ENCODE data around the gene TF. TPM values are rescaled to one million over a fixed set of nuclear protein-coding genes. Genes with fewer than 3 reads are reported as not detected.

Gene TF
- total RNA-seq, 1 donor from 2014 or later: 40.6 TPM

- ATAC-seq: no peak
- intact Hi-C loops (cut with DNase I): no loop called here
- DNase-seq (ENCODE audit: low spot score): no peak
Observed at GRCh38 chr3:133744241-133744640, 2.0 kb upstream of the TF start.

- DNase-seq (ENCODE audit: low spot score): no peak
- no peak for ATAC-seq
- intact Hi-C loops (cut with DNase I): no loop called here
Observed at GRCh38 chr3:133745108-133745507, 1.1 kb upstream of the TF start.

- intact Hi-C loops (cut with DNase I): no loop called here
- no peak for DNase-seq (ENCODE audit: low spot score)
- no peak for ATAC-seq
Observed at GRCh38 chr3:133746712-133747066, 496 bp downstream of the TF start.

GRCh38 chr3:133747373-133747772 lies 1.2 kb downstream of the TF start:
- ATAC-seq: no peak
- no peak for DNase-seq (ENCODE audit: low spot score)
- intact Hi-C loops (cut with DNase I): no loop called here

GRCh38 chr3:133747907-133748639 lies 1.9 kb downstream of the TF start:
- DNase-seq (ENCODE audit: low spot score) (no peak), ATAC-seq (no peak)
- intact Hi-C loops (cut with DNase I): no loop called here

DNA sequence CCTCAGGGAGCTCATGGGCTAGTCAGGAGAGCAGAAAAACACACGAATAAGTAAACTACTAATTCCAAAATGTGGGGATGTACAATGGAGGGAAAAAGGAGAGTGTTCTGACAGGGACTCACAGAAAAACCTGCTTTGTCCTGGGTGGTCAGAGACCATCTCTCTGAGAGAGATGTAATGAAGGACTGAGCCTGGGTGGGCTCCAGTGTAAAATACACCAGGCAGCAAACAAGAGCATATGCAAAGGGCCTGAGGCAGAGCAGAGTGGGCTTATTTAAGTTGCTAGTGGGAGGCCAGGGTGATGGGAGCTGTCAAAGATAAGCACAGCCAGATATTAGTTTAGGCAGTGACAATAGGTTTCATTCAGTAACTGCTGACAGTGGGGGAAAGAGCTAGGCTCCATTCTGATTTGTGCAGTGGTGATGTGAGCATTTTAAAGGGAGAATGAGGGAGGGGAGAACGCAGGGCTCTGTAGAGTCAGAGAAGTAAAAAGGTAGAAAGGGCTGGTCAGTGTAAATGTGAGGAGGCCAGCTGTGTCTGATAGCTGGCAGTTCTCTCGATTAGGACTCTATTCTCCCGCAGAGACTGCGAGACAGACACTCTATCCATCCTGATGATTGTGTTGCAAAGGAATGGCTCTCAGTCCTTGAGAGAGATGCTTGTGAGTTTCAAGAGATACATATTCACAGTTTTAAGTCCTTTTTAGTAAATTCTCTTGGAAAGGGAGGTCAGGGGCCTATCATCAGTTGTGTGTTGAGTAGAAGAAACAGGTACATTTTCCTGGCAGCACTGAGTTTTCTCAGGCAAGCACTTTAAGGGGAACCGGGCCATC lies 3.5 kb downstream of the TF start:
- ATAC-seq (no peak), DNase-seq (ENCODE audit: low spot score) (no peak)
- intact Hi-C loops (cut with DNase I): no loop called here

- ATAC-seq (no peak), DNase-seq (ENCODE audit: low spot score) (no peak)
- intact Hi-C loops (cut with DNase I): no loop called here
Observed at GRCh38 chr3:133750259-133750656, 4.1 kb downstream of the TF start.

- intact Hi-C loops (cut with DNase I): no loop called here
- no peak for DNase-seq (ENCODE audit: low spot score)
- ATAC-seq: no peak
Observed at GRCh38 chr3:133753107-133753778, 7.0 kb downstream of the TF start.

DNA sequence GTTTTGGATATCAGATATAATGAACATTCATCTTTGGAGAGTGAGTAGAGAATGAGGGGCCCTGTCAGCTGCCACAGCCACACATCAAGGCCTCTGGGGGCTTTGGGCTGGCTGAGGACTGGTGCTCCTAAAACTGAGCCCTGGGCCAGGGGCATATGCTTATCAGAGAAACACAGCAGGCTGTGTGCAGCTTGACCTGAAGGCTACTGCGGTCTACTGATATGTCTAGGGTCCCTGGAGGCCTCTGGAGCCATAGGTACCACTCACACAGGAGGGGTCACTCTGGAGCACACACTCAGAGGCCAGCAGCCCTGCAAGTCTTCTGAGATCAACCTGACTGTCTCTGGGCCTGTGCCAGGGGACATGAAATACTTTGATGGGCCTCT lies 7.6 kb downstream of the TF start:
- ATAC-seq (no peak), DNase-seq (ENCODE audit: low spot score) (no peak)
- intact Hi-C loops (cut with DNase I): no loop called here

DNA sequence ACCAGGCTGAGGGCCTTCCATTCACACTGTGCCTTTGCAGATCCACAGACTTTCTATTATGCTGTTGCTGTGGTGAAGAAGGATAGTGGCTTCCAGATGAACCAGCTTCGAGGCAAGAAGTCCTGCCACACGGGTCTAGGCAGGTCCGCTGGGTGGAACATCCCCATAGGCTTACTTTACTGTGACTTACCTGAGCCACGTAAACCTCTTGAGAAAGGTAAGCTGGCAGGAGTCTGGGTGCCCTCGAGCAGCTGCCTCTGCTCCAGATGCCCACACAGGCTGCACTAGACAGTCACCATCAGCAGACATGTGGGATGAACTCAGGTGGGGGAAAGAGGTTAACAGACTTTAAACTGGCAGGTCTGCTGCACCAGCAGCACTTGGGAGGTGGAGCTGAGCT lies 8.3 kb downstream of the TF start:
- DNase-seq (ENCODE audit: low spot score) (no peak), ATAC-seq (no peak)
- intact Hi-C loops (cut with DNase I): no loop called here

GRCh38 chr3:133754973-133755828 lies 9.0 kb downstream of the TF start:
- DNase-seq (ENCODE audit: low spot score) (no peak), ATAC-seq (peak; percentile 13)
- intact Hi-C loops (cut with DNase I): no loop called here

DNA sequence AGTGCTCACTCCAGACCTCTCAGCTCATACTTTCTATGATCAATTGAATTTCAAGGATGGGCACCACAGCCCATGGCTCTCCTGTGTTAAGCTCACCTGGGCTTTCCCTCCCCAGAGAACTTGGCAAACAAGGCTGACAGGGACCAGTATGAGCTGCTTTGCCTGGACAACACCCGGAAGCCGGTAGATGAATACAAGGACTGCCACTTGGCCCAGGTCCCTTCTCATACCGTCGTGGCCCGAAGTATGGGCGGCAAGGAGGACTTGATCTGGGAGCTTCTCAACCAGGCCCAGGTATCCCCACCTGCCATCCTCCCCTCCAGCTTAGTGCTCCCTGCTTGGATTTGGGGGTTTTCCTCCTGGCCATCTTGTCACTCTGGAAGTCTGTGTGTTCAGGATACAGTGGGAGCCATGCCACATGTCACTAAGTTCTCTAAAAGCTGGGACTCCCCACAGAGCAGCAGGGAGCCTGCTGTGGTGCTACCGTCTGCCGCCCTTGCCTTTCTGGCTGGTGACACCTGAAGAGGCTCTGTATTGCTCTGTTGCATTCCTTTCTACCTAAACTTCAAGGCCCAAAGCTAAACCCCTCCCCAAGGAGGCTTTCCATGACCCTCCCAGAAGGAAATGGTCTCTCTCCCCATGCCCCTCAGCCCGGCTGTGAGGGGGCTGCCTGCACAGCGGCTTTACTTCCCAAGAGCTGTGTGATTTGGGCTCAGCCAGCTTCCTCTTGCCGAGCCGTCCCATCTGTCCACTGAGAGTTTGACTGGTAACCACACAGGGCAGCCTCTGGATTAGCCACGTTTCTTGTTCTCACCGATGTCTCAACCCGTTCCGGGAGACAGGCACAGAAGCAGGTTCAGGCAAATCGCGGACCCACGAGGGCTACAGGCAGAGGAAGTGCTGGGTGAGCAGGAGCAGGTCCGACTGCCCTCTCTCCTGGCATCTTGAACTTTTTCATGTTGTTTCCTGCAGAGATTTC lies 10.8 kb downstream of the TF start:
- intact Hi-C loops (cut with DNase I): no loop called here
- no peak for ATAC-seq
- no peak for DNase-seq (ENCODE audit: low spot score)

- ATAC-seq: no peak
- intact Hi-C loops (cut with DNase I): no loop called here
- no peak for DNase-seq (ENCODE audit: low spot score)
Observed at GRCh38 chr3:133757701-133758567, 11.7 kb downstream of the TF start.

DNA sequence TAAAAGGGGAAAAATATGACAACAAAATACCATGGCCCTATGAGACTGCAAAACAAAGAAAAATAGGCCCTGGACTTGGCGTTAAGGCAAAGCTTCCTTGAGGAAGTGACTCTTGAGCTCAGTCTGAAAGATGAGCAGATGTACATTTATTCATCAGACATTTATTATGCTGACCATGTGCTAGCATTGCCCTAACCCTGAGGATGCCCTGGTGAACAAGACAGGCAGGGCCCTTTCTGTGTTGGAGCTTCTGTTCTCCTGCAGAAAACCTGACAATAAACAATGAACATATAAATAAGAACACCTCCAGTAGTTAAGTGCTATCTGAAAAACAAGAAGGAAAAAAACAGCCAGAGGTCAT lies 12.4 kb downstream of the TF start:
- intact Hi-C loops (cut with DNase I): no loop called here
- no peak for DNase-seq (ENCODE audit: low spot score)
- no peak for ATAC-seq

DNA sequence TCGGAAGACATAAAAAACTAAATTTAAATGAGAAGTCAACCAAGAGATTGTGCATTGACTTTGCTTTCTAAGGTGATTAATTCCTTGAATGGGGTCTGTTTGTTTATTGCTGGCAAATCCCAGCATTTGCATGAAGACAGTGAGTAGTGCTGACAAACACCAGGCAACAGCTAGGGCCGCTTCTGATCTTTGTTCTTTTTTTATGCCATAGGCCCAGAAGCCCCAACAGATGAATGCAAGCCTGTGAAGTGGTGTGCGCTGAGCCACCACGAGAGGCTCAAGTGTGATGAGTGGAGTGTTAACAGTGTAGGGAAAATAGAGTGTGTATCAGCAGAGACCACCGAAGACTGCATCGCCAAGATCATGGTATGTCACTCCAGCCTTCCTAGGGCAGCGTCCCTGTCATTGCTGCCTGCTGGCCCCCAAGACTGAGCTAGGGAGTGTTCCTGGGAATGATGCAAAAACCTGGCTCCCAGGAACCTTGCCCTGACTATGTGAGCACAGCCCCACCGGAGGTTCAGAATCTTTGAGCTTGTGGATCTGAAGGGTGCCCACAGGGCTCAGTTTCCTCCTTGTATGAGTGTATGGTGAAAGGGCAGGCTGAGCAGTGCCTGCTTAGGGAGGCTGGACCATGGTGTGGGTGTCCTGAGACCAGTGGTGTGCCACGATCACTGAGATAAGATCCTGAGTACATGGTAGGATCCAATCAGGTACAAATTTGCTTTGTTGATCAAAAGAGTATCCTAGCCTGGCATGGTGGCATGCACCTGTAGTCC lies 13.0 kb downstream of the TF start:
- intact Hi-C loops (cut with DNase I): no loop called here
- DNase-seq (ENCODE audit: low spot score) (no peak), ATAC-seq (no peak)

DNA sequence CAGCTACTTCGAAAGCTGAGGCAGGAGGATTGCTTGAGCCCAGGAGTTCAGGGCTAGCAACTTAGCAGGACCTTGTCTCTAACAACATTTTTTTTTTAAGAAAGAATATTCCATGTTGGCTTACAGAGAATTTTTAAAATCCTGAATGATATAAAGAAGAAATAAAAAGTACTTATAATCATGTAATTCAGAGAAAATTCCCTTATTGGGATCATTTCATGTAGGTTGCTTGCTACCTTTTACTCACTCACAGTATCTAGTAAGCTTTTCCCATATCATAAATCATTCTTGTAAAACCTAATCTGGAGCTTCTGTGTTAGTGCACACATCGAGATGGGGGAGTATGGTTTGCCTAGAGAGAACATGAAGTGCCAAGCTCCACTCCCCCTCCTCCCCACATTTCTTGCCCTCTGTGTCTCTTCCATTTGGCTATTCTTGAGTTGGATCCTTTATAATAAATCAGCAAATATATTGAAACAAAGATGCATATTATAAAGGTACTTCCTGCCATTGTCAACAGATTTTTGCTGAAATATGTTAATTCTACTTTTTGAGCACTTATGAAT lies 13.6 kb downstream of the TF start:
- ATAC-seq: no peak
- intact Hi-C loops (cut with DNase I): no loop called here
- no peak for DNase-seq (ENCODE audit: low spot score)
